ENCODE data around the gene NFKBIZ.
"Not testable (repeated sequence)": the region's sequence is repeated elsewhere in the genome, so short reads cannot be mapped to it uniquely, and the experiment has no call there.

Gene NFKBIZ

GRCh38 chr3:101851850-101852714 lies 2.8 kb downstream of the NFKBIZ start:
- DNase-seq, result no peak

- DNase-seq, result no peak
Observed at GRCh38 chr3:101852983-101853840, 3.9 kb downstream of the NFKBIZ start.

GRCh38 chr3:101853982-101854381 lies 4.7 kb downstream of the NFKBIZ start:
- DNase-seq, result no peak

- DNase-seq, result no peak
Observed at GRCh38 chr3:101854608-101855304, 5.4 kb downstream of the NFKBIZ start.

GRCh38 chr3:101857301-101857741 lies 8.0 kb downstream of the NFKBIZ start:
- no peak for DNase-seq

- no peak for DNase-seq
Observed at GRCh38 chr3:101858464-101859030, 9.2 kb downstream of the NFKBIZ start.

GRCh38 chr3:101859882-101860448 lies 10.7 kb downstream of the NFKBIZ start:
- no peak for DNase-seq

- DNase-seq, result no peak
Observed at GRCh38 chr3:101861212-101861788, 12.0 kb downstream of the NFKBIZ start.

GRCh38 chr3:101861789-101862415 lies 12.6 kb downstream of the NFKBIZ start:
- DNase-seq, result no peak

GRCh38 chr3:101862416-101863165 lies 13.3 kb downstream of the NFKBIZ start:
- DNase-seq, result no peak

GRCh38 chr3:101864926-101865325 lies 15.6 kb downstream of the NFKBIZ start:
- not testable (repeated sequence) for DNase-seq

- DNase-seq, result no peak
Observed at GRCh38 chr3:101865751-101866509, 16.6 kb downstream of the NFKBIZ start.

- no peak for DNase-seq
Observed at GRCh38 chr3:101867511-101867910, 18.2 kb downstream of the NFKBIZ start.

GRCh38 chr3:101867996-101868395 lies 18.7 kb downstream of the NFKBIZ start:
- no peak for DNase-seq

GRCh38 chr3:101868534-101869464 lies 19.5 kb downstream of the NFKBIZ start:
- DNase-seq, result no peak

GRCh38 chr3:101870138-101870537 lies 20.8 kb downstream of the NFKBIZ start:
- no peak for DNase-seq

- no peak for DNase-seq
Observed at GRCh38 chr3:101873619-101874018, 24.3 kb downstream of the NFKBIZ start.

GRCh38 chr3:101876142-101876541 lies 26.8 kb downstream of the NFKBIZ start:
- no peak for DNase-seq

GRCh38 chr3:101878589-101878988 lies 29.3 kb downstream of the NFKBIZ start:
- DNase-seq, result no peak
